ENCODE measurements around the gene IQCM.

Gene IQCM

DNA sequence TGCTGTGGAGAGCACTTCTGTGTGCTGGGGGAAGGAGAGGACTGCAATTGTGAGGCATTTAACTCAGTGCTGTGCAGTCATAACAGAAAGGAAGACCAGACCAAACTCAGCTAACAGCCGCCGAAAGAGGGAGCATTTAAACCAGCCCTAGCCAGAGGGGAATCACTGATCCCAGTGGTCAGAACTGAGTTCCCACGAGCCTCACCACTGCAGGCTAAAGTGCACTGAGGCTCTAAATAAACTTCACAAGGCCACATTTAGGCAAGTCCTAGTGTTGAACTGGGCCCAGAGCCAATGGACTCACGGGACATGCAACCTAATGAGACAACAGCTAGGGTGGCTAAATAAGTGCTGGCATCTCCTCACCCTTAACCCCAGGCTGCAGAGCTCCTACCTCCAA is 20.4 kb downstream of the IQCM start:
- no peaks in the 10 kb centered on the region for H3K36me3 ChIP-seq (ENCODE audit: insufficient read depth, insufficient read length, low read length)
- no peak for DNase-seq (ENCODE audit: low read depth, low spot score)
- no peak overlapping the region for H3K4me3 ChIP-seq (ENCODE audit: insufficient read length, low read depth)
- no peaks in the 10 kb centered on the region for H3K9me3 ChIP-seq (ENCODE audit: insufficient read depth, low read length)
- no peaks in the 10 kb centered on the region for H3K4me1 ChIP-seq (ENCODE audit: insufficient read depth, insufficient read length)
- H3K27me3 ChIP-seq (ENCODE audit: insufficient read depth, insufficient read length) = no peaks in the 10 kb centered on the region
- H3K9ac ChIP-seq (ENCODE audit: insufficient read length, low read depth) = no peak overlapping the region
- no peak for TF ChIP-seq SUZ12 (IDR thresholded peaks at IDR 0.05; ENCODE audit: extremely low read depth, insufficient read depth, insufficient read length)

DNA sequence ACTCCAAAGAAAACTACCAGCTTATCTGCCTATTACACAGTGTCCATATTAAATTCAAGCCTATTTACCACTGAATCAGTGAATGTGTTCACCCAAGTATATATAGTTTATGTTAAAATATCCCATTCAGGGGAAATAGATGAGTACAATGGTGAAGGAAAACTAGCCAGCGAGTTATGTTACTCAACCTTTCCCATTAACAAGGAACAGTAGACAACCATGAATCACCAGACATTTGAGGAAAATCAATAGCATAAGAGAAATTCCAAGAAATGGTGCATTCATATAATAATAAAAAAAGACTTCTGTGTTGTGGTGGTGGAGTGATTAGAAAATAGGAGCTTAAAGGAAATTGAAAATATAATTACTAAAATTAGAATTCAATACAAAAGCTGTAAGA is 21.3 kb downstream of the IQCM start:
- Histone ChIP-seq H3K4me1 (ENCODE audit: insufficient read depth, insufficient read length) (no peaks in the 10 kb centered on the region), H3K9me3 (ENCODE audit: insufficient read depth, low read length) (no peaks in the 10 kb centered on the region), H3K9ac (ENCODE audit: insufficient read length, low read depth) (no peak overlapping the region), H3K27me3 (ENCODE audit: insufficient read depth, insufficient read length) (no peaks in the 10 kb centered on the region), H3K4me3 (ENCODE audit: insufficient read length, low read depth) (no peak overlapping the region), H3K36me3 (ENCODE audit: insufficient read depth, insufficient read length, low read length) (no peaks in the 10 kb centered on the region)
- DNase-seq (ENCODE audit: low read depth, low spot score) = no peak
- TF ChIP-seq ZNF274 (IDR thresholded peaks at IDR 0.05; ENCODE audit: low read depth, low read length) = no peak
- no peak for TF ChIP-seq SUZ12 (IDR thresholded peaks at IDR 0.05; ENCODE audit: extremely low read depth, insufficient read depth, insufficient read length)
- TF ChIP-seq YY1 (IDR thresholded peaks at IDR 0.05; ENCODE audit: insufficient read depth, insufficient read length) = no peak

DNA sequence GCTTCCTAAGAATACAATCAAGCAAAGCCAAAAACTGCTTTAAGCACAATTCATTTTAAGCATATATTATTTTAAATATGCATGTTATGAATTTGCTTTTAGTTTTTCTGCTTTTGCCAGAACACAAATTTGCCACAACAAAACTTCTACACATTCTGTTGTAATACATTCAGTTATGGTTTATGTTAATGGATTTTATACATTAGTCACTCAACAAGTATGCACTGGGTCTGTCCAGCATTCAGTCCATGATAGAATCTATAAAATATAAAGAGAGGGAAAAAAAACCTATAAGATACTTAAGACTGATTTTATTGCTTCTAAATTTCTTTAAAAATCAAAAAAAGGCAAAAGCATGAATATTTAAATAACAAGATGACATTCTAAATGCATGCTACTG is 22.2 kb downstream of the IQCM start:
- Histone ChIP-seq H3K4me3 (ENCODE audit: insufficient read length, low read depth) (no peak overlapping the region), H3K9me3 (ENCODE audit: insufficient read depth, low read length) (no peaks in the 10 kb centered on the region), H3K9ac (ENCODE audit: insufficient read length, low read depth) (no peak overlapping the region), H3K4me1 (ENCODE audit: insufficient read depth, insufficient read length) (no peaks in the 10 kb centered on the region), H3K27me3 (ENCODE audit: insufficient read depth, insufficient read length) (no peaks in the 10 kb centered on the region), H3K36me3 (ENCODE audit: insufficient read depth, insufficient read length, low read length) (no peaks in the 10 kb centered on the region)
- no peak for TF ChIP-seq YY1 (IDR thresholded peaks at IDR 0.05; ENCODE audit: insufficient read depth, insufficient read length)
- no peak for TF ChIP-seq ZNF274 (IDR thresholded peaks at IDR 0.05; ENCODE audit: low read depth, low read length)
- no peak for TF ChIP-seq SUZ12 (IDR thresholded peaks at IDR 0.05; ENCODE audit: extremely low read depth, insufficient read depth, insufficient read length)
- DNase-seq (ENCODE audit: low read depth, low spot score) = no peak

DNA sequence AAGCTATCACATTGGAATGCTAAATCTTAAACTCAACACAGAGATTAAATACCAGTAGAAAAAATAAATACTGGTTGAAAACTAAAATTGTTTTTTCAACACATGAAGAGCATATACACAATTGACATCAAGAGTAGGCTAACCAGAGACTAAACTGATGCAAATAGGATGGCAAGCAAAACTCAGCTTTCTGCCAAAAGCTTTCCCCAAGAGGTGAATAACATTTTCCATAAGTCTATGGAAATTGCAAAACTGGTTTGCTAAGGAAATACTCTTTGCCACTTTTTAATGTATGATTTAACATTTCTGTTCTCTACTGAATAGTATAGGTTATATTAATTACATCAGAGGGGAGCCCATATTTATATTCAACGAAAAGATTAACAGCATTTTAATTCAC is 23.8 kb downstream of the IQCM start:
- DNase-seq (ENCODE audit: low read depth, low spot score) = no peak
- H3K9me3 ChIP-seq (ENCODE audit: insufficient read depth, low read length) = no peaks in the 10 kb centered on the region
- no peaks in the 10 kb centered on the region for H3K4me1 ChIP-seq (ENCODE audit: insufficient read depth, insufficient read length)
- H3K4me3 ChIP-seq (ENCODE audit: insufficient read length, low read depth) = no peak overlapping the region
- H3K27me3 ChIP-seq (ENCODE audit: insufficient read depth, insufficient read length) = no peaks in the 10 kb centered on the region
- no peak for TF ChIP-seq SUZ12 (IDR thresholded peaks at IDR 0.05; ENCODE audit: extremely low read depth, insufficient read depth, insufficient read length)
- TF ChIP-seq YY1 (IDR thresholded peaks at IDR 0.05; ENCODE audit: insufficient read depth, insufficient read length) = no peak
- no peak for TF ChIP-seq ZNF274 (IDR thresholded peaks at IDR 0.05; ENCODE audit: low read depth, low read length)
- H3K9ac ChIP-seq (ENCODE audit: insufficient read length, low read depth) = no peak overlapping the region
- no peaks in the 10 kb centered on the region for H3K36me3 ChIP-seq (ENCODE audit: insufficient read depth, insufficient read length, low read length)

DNA sequence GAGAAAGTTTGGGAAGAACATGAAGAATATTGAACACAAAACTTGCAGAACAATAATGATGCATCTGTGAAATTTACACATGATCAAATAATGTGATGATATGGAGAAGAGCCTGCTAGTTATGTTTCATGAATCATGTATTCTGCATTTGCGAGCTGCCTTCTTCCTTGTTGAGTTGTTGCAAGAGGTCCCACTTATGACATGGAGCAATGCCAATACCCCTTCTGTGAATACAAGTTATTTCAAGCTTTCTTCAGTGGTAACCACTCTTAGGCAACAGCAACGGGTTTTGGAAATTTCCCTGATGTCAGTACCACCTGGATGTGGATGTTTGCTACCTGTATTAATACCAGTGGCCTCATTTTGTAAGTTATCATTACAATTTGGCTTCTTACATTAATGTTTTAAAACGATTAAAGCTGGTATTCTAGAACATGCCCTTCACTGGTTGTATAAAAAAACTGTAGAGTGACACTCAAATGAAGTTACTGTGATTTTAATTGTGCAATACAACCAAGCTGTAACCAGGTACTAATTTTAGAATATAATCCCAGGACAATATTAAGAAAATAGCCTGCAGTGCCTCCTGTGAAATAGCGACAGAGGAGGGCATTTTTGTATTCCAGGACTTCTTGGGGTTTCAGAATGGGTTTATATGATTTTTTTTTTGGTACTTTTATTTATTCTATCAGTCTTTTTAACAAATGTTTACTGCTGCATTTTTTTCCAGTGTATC is 25.3 kb downstream of the IQCM start:
- Histone ChIP-seq H3K36me3 (ENCODE audit: insufficient read depth, insufficient read length, low read length) (no peaks in the 10 kb centered on the region), H3K4me3 (ENCODE audit: insufficient read length, low read depth) (no peak overlapping the region), H3K4me1 (ENCODE audit: insufficient read depth, insufficient read length) (no peaks in the 10 kb centered on the region), H3K27me3 (ENCODE audit: insufficient read depth, insufficient read length) (no peaks in the 10 kb centered on the region), H3K9me3 (ENCODE audit: insufficient read depth, low read length) (no peaks in the 10 kb centered on the region), H3K9ac (ENCODE audit: insufficient read length, low read depth) (no peak overlapping the region)
- DNase-seq (ENCODE audit: low read depth, low spot score) = no peak
- TF ChIP-seq SUZ12 (IDR thresholded peaks at IDR 0.05; ENCODE audit: extremely low read depth, insufficient read depth, insufficient read length) = no peak
- TF ChIP-seq YY1 (IDR thresholded peaks at IDR 0.05; ENCODE audit: insufficient read depth, insufficient read length) = no peak
- no peak for TF ChIP-seq ZNF274 (IDR thresholded peaks at IDR 0.05; ENCODE audit: low read depth, low read length)

DNA sequence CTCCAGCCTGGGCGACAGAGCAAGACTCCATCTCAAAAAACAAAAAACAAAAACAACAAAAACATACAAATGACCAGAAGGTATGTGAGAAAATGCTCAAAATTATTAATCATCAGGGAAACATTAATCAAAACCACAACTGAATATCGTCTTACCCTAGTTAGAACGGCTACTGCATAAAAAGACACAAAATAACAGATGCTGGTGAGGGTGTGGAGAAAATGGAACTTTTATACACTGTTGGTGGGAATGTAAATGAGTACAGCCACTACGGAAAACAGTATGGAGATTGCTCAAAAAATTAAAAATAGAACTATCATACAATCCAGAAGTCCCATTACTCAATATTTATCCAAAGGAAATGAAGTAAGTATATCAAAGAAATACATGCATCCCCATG is 27.3 kb downstream of the IQCM start:
- Histone ChIP-seq H3K9ac (ENCODE audit: insufficient read length, low read depth) (no peak overlapping the region), H3K4me1 (ENCODE audit: insufficient read depth, insufficient read length) (no peaks in the 10 kb centered on the region), H3K36me3 (ENCODE audit: insufficient read depth, insufficient read length, low read length) (no peaks in the 10 kb centered on the region), H3K27me3 (ENCODE audit: insufficient read depth, insufficient read length) (no peaks in the 10 kb centered on the region), H3K4me3 (ENCODE audit: insufficient read length, low read depth) (no peak overlapping the region), H3K9me3 (ENCODE audit: insufficient read depth, low read length) (no peaks in the 10 kb centered on the region)
- TF ChIP-seq YY1 (IDR thresholded peaks at IDR 0.05; ENCODE audit: insufficient read depth, insufficient read length) (no peak), SUZ12 (IDR thresholded peaks at IDR 0.05; ENCODE audit: extremely low read depth, insufficient read depth, insufficient read length) (no peak), ZNF274 (IDR thresholded peaks at IDR 0.05; ENCODE audit: low read depth, low read length) (no peak)
- DNase-seq (ENCODE audit: low read depth, low spot score) = no peak

DNA sequence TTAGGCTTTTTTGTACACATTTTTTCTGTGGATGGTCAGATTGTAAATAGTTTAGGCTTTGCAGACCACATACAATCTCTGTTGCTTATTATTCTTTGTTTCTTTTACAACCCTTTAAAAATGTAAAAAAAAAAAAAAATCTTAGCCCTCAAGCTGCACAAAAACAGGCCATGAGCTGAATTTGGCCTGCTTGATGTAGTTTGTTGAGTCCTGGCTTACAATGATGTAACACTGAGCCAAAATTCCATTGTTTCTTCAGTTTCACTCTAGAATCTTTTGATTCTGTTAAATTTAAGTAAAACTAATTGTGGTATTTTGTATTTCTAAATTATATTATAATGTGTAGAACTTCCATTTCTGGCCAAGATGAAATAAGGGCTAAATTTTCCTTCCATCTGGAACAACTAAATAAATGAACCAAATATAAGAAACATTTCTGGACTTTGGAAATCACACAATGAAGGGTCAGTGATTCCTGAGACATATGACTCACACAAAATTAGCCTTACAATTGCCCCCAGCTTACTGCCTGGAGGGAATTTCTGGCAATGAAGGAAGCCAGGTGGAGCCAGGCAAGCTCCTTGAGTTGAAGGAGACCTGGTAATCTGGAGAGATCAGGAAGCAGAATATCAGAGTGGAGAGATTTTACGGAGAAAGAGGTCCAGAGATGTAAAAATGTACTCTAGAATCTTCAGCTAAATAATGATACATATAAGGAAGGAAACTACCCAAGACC is 29.8 kb downstream of the IQCM start:
- TF ChIP-seq SUZ12 (IDR thresholded peaks at IDR 0.05; ENCODE audit: extremely low read depth, insufficient read depth, insufficient read length) (no peak), YY1 (IDR thresholded peaks at IDR 0.05; ENCODE audit: insufficient read depth, insufficient read length) (no peak), ZNF274 (IDR thresholded peaks at IDR 0.05; ENCODE audit: low read depth, low read length) (no peak)
- no peaks in the 10 kb centered on the region for H3K27me3 ChIP-seq (ENCODE audit: insufficient read depth, insufficient read length)
- H3K4me3 ChIP-seq (ENCODE audit: insufficient read length, low read depth) = no peak overlapping the region
- H3K4me1 ChIP-seq (ENCODE audit: insufficient read depth, insufficient read length) = no peaks in the 10 kb centered on the region
- peak; percentile 23 for DNase-seq (ENCODE audit: low read depth, low spot score)
- no peaks in the 10 kb centered on the region for H3K9me3 ChIP-seq (ENCODE audit: insufficient read depth, low read length)
- no peak overlapping the region for H3K9ac ChIP-seq (ENCODE audit: insufficient read length, low read depth)
- no peaks in the 10 kb centered on the region for H3K36me3 ChIP-seq (ENCODE audit: insufficient read depth, insufficient read length, low read length)

All from NT2/D1 (cell line).